Neural cell (in vitro differentiated cells): ENCODE data around the gene TACR2. TPM values are rescaled to one million over a fixed set of nuclear protein-coding genes. Genes with fewer than 3 reads are reported as not detected.

ENCODE experiments used
- H2AFZ ChIP-seq: fragments of 200-600, 300-800 bp; sonication (generic), shearing (Covaris generic); 2 replicates; pipeline ENCODE4 v1.6.0; 2014; ENCODE audit warnings: low read depth, mild to moderate bottlenecking, antibody characterized with exemption, low read length, moderate library complexity
- H3F3A ChIP-seq: fragments of 200-600 bp; shearing (Covaris generic); 2 replicates; pipeline ENCODE4 v1.6.1; 2016; ENCODE audit warnings: mild to moderate bottlenecking, moderate library complexity, mixed read lengths, antibody characterized with exemption, low read length; ENCODE audit not compliant: insufficient read depth, poor library complexity, severe bottlenecking
- H3K27ac ChIP-seq: fragments of 200-600, 300-800 bp; sonication (generic), shearing (Covaris generic); 2 replicates; pipeline ENCODE4 v1.5.1; 2014; ENCODE audit warnings: mild to moderate bottlenecking, low read length, moderate library complexity
- H3K27me3 ChIP-seq: fragments of 300-800, 200-600 bp; sonication (generic), shearing (Covaris generic); 2 replicates; pipeline ENCODE4 v1.6.0; 2014; ENCODE audit warnings: mild to moderate bottlenecking, low read depth, low read length, moderate library complexity; ENCODE audit not compliant: insufficient read depth
- H3K36me3 ChIP-seq: fragments of 300-800, 200-600 bp; sonication (generic), shearing (Covaris generic); 2 replicates; pipeline ENCODE4 v1.5.1; 2014; ENCODE audit warnings: mild to moderate bottlenecking, antibody characterized with exemption, low read length, moderate library complexity; ENCODE audit not compliant: insufficient read depth
- H3K4me2 ChIP-seq: fragments of 300-800, 200-600 bp; sonication (generic), shearing (Covaris generic); 2 replicates; pipeline ENCODE4 v1.6.0; 2014; ENCODE audit warnings: mild to moderate bottlenecking, low read length
- H3K4me3 ChIP-seq: fragments of 300-800, 200-600 bp; sonication (generic), shearing (Covaris generic); 2 replicates; pipeline ENCODE4 v1.5.1; 2014; ENCODE audit warnings: mild to moderate bottlenecking, low read length, moderate library complexity
- H3K79me2 ChIP-seq: fragments of 200-600 bp; shearing (Covaris generic); replicated peaks from 2 replicates; pipeline ENCODE4 v1.6.0; 2014; ENCODE audit warnings: mild to moderate bottlenecking, low read length, moderate library complexity; ENCODE audit not compliant: insufficient read depth
- H3K9ac ChIP-seq: fragments of 300-800, 200-600 bp; sonication (generic), shearing (Covaris generic); 2 replicates; pipeline ENCODE4 v1.6.1; 2016; ENCODE audit warnings: mild to moderate bottlenecking, low read length, mixed read lengths
- H3K9me2 ChIP-seq: fragments of 200-600 bp; shearing (Covaris generic); 2 replicates; pipeline ENCODE4 v1.6.1; 2016; ENCODE audit warnings: mild to moderate bottlenecking, low read length, mixed read lengths; ENCODE audit not compliant: insufficient read depth
- H3K9me3 ChIP-seq: fragments of 200-600, 300-800 bp; sonication (generic), shearing (Covaris generic); 2 replicates; pipeline ENCODE4 v1.6.1; 2016; ENCODE audit warnings: mild to moderate bottlenecking, mixed run types, low read length, moderate library complexity, mixed read lengths
- H4K20me1 ChIP-seq: fragments of 200-600 bp; shearing (Covaris generic); 2 replicates; pipeline ENCODE4 v1.6.1; 2016; ENCODE audit warnings: mild to moderate bottlenecking, mixed run types; ENCODE audit not compliant: insufficient read depth
- CTCF ChIP-seq: fragments of 450-650 bp; IDR thresholded peaks from 2 replicates; pipeline ENCODE4 v1.5.1; 2014; ENCODE audit warnings: antibody characterized with exemption, mild to moderate bottlenecking, moderate library complexity; ENCODE audit not compliant: poor library complexity, severe bottlenecking
- EP300 ChIP-seq: fragments of 450-650 bp; conservative IDR thresholded peaks from 2 replicates; pipeline ENCODE4 v1.6.1; 2014; ENCODE audit warnings: antibody characterized with exemption, mild to moderate bottlenecking, moderate library complexity; ENCODE audit not compliant: poor library complexity, severe bottlenecking
- EZH2 ChIP-seq: fragments of 200-600, 300-800 bp; shearing (Covaris generic), sonication (generic); IDR thresholded peaks from 2 replicates; pipeline ENCODE4 v1.6.1; 2014; ENCODE audit warnings: antibody characterized with exemption, low read length, borderline replicate concordance, mild to moderate bottlenecking; ENCODE audit not compliant: insufficient read depth, poor library complexity, severe bottlenecking
- MXI1 ChIP-seq: fragments of 450-650 bp; conservative IDR thresholded peaks from 2 replicates; pipeline ENCODE4 v1.6.1; 2014; ENCODE audit warnings: antibody characterized with exemption, mild to moderate bottlenecking; ENCODE audit not compliant: poor library complexity, severe bottlenecking
- POLR2AphosphoS5 ChIP-seq: IDR thresholded peaks from 2 replicates; pipeline ENCODE4 v1.6.1; 2012
- RAD21 ChIP-seq: fragments of 450-650 bp; conservative IDR thresholded peaks from 2 replicates; pipeline ENCODE4 v1.6.1; 2014; ENCODE audit warnings: antibody characterized with exemption, mild to moderate bottlenecking, moderate library complexity
- REST ChIP-seq: IDR thresholded peaks from 2 replicates; pipeline ENCODE4 v1.6.1; 2012; ENCODE audit warnings: borderline replicate concordance
- SMC3 ChIP-seq: fragments of 450-650 bp; conservative IDR thresholded peaks from 2 replicates; pipeline ENCODE4 v1.6.1; 2014; ENCODE audit warnings: antibody characterized with exemption, mild to moderate bottlenecking, moderate library complexity; ENCODE audit not compliant: poor library complexity
- TAF1 ChIP-seq: IDR thresholded peaks from 2 replicates; pipeline ENCODE4 v1.6.1; 2012; ENCODE audit warnings: low read depth
- polyA plus RNA-seq: library from polyadenylated mRNA; depleted of rRNA; stranded (reverse); fragments of >200 nt; gene quantifications from 2 replicates; pipeline ENCODE4 v1.2.3, GENCODE V29; 2014

TACR2 gene
- polyA plus RNA-seq, 1 donor from 2014 or later = not detected

GRCh38 chr10:69384320-69384719 lies 32.4 kb downstream of the TACR2 start:
- H2AFZ ChIP-seq = no peak overlapping the region
- TF ChIP-seq TAF1 = no peak
- no peak for TF ChIP-seq CTCF
- no peak for TF ChIP-seq MXI1
- no peak for TF ChIP-seq RAD21
- no peak for TF ChIP-seq POLR2AphosphoS5
- no peak for TF ChIP-seq REST
- TF ChIP-seq EZH2 = no peak
- no peak for TF ChIP-seq SMC3
- no peak for TF ChIP-seq EP300
- H3K9me2 ChIP-seq = no peaks in the 10 kb centered on the region
- H3F3A ChIP-seq = no peaks in the 10 kb centered on the region
- no peak overlapping the region for H3K27ac ChIP-seq
- H3K4me3 ChIP-seq = no peak overlapping the region
- no peak overlapping the region for H3K4me2 ChIP-seq
- no peaks in the 10 kb centered on the region for H3K79me2 ChIP-seq
- no peaks in the 10 kb centered on the region for H3K9me3 ChIP-seq
- peaks cover 21% of the 10 kb centered on the region for H3K36me3 ChIP-seq
- no peaks in the 10 kb centered on the region for H3K27me3 ChIP-seq
- H4K20me1 ChIP-seq = no peaks in the 10 kb centered on the region
- H3K9ac ChIP-seq = no peak overlapping the region

- H3K4me2 ChIP-seq = no peak overlapping the region
Observed at GRCh38 chr10:69383558-69383957, 33.2 kb downstream of the TACR2 start.

More at GRCh38 chr10:69383558-69383957, 33.2 kb downstream of the TACR2 start:
- H3K4me3 ChIP-seq = no peak overlapping the region
- no peaks in the 10 kb centered on the region for H3K79me2 ChIP-seq
- no peak overlapping the region for H2AFZ ChIP-seq
- no peaks in the 10 kb centered on the region for H3K9me2 ChIP-seq
- H3K36me3 ChIP-seq = peaks cover 22% of the 10 kb centered on the region
- TF ChIP-seq CTCF = no peak
- TF ChIP-seq RAD21 = no peak
- TF ChIP-seq EZH2 = no peak
- TF ChIP-seq EP300 = no peak
- no peak for TF ChIP-seq REST
- no peak for TF ChIP-seq TAF1
- TF ChIP-seq SMC3 = no peak
- no peak for TF ChIP-seq MXI1
- H3K9ac ChIP-seq = no peak overlapping the region
- H3K27ac ChIP-seq = no peak overlapping the region
- no peaks in the 10 kb centered on the region for H3K9me3 ChIP-seq
- H3F3A ChIP-seq = no peaks in the 10 kb centered on the region
- H4K20me1 ChIP-seq = no peaks in the 10 kb centered on the region
- H3K27me3 ChIP-seq = no peaks in the 10 kb centered on the region
